B cell (primary cell): ENCODE data around the gene CD200R1L. TPM values are rescaled to one million over a fixed set of nuclear protein-coding genes. Genes with fewer than 3 reads are reported as not detected.

Experiments used
- ATAC-seq: fragments of 200-7000 bp; cut with Tn5 transposase; one replicate; pipeline ENCODE4 v1.10.0; 2021; ENCODE audit warnings: low read depth, mild to moderate bottlenecking, moderate number of reproducible peaks, moderate library complexity
- CTCF ChIA-PET: fragments of 350-600 bp; sonication (Branson Sonifier 250); formaldehyde crosslinking; loops from one replicate; lab custom pipeline; 2021; ENCODE audit warnings: antibody characterized with exemption, inconsistent platforms; lab: Charles Lee
- POLR2A ChIA-PET: fragments of 350-600 bp; sonication (Branson Sonifier 250); formaldehyde crosslinking; loops from one replicate; lab custom pipeline; 2021; ENCODE audit warnings: antibody characterized with exemption; lab: Charles Lee
- DNase-seq: peaks from one replicate; pipeline ENCODE4 v3.0.0; 2013
- H2AFZ ChIP-seq: 2 replicates; pipeline ENCODE4 v1.6.1; 2012; ENCODE audit warnings: mild to moderate bottlenecking, low read depth, low read length; ENCODE audit not compliant: insufficient read depth, poor library complexity, severe bottlenecking
- H3K27ac ChIP-seq, 2 donors: 1 replicate in 1 of 2; 2 replicates in 1 of 2; pipeline ENCODE4 v1.5.1; 2012 to 2013; ENCODE audit warnings: low read length in 2 of 2, mild to moderate bottlenecking in 2 of 2, moderate library complexity in 1 of 2
- H3K27me3 ChIP-seq, 4 experiments: fragments of 200-600 bp in 1 of 4; sonication (generic) in 1 of 4; replicated peaks in 1 of 4; 1 replicate in 2 of 4; 2 replicates in 2 of 4; pipeline versions ENCODE4 v1.6.1 to v1.7.0; 2013 to 2016; ENCODE audit warnings: low read length in 3 of 4, mild to moderate bottlenecking in 2 of 4, mixed read lengths in 1 of 4, moderate library complexity in 1 of 4; ENCODE audit not compliant: insufficient read depth in 4 of 4, control insufficient read depth in 3 of 4; ENCODE audit errors: control extremely low read depth in 1 of 4
- H3K36me3 ChIP-seq, 2 experiments: replicated peaks in 1 of 2; 1 replicate in 1 of 2; 2 replicates in 1 of 2; pipeline versions ENCODE4 v1.6.1 to v1.7.1; 2013; ENCODE audit warnings: low read length in 1 of 2; ENCODE audit not compliant: insufficient read depth in 2 of 2, control insufficient read depth in 1 of 2; ENCODE audit errors: control extremely low read depth in 1 of 2, extremely low read depth in 1 of 2
- H3K4me1 ChIP-seq, 2 donors: fragments of 200-600 bp in 1 of 2; sonication (generic) in 1 of 2; 1 replicate in 1 of 2; 2 replicates in 1 of 2; pipeline versions ENCODE4 v1.5.1 to v1.6.1; 2013 to 2017; ENCODE audit warnings: low read length in 2 of 2; ENCODE audit not compliant: control insufficient read depth in 2 of 2, insufficient read depth in 2 of 2
- H3K4me2 ChIP-seq: replicated peaks from 2 replicates; pipeline ENCODE3; 2012; ENCODE audit warnings: mild to moderate bottlenecking, low read depth, low read length; ENCODE audit not compliant: poor library complexity, severe bottlenecking
- H3K4me3 ChIP-seq, 5 experiments: fragments of 200-600 bp in 1 of 5; sonication (generic) in 1 of 5; 1 replicate in 3 of 5; 2 replicates in 2 of 5; pipeline versions ENCODE4 v1.5.1 to v1.7.0; 2011 to 2016; ENCODE audit warnings: low read length in 4 of 5, mild to moderate bottlenecking in 4 of 5, low read depth in 2 of 5, control low read depth in 1 of 5, moderate library complexity in 1 of 5; ENCODE audit not compliant: insufficient read depth in 1 of 5; ENCODE audit errors: control extremely low read depth in 1 of 5, extremely low read depth in 1 of 5
- H3K79me2 ChIP-seq: fragments of 200-600 bp; sonication (generic); one replicate; pipeline ENCODE4 v1.6.0; 2016; ENCODE audit warnings: low read length; ENCODE audit not compliant: control insufficient read depth, insufficient read depth
- H3K9ac ChIP-seq: fragments of 200-600 bp; sonication (generic); 2 replicates; pipeline ENCODE4 v1.6.1; 2017; ENCODE audit warnings: mild to moderate bottlenecking, low read length, moderate library complexity
- H3K9me3 ChIP-seq, 3 donors: one replicate each; pipeline versions ENCODE4 v1.6.1 to v1.7.1; 2013; ENCODE audit warnings: low read length in 2 of 3; ENCODE audit not compliant: control insufficient read depth in 2 of 3, insufficient read depth in 1 of 3; ENCODE audit errors: control extremely low read depth in 1 of 3
- H4K20me1 ChIP-seq: 2 replicates; pipeline ENCODE4 v1.6.0; 2012; ENCODE audit warnings: mild to moderate bottlenecking, low read length; ENCODE audit not compliant: insufficient read depth, control insufficient read depth, poor library complexity, severe bottlenecking
- H3K27ac Mint-ChIP-seq: one replicate; pipeline ENCODE4 v1.8.0; 2021; ENCODE audit warnings: mixed read lengths
- H3K27me3 Mint-ChIP-seq: one replicate; pipeline ENCODE4 v1.8.0; 2021; ENCODE audit warnings: mixed read lengths
- H3K4me1 Mint-ChIP-seq: one replicate; pipeline ENCODE4 v1.8.0; 2021; ENCODE audit warnings: mixed read lengths
- H3K4me3 Mint-ChIP-seq: one replicate; pipeline ENCODE4 v1.8.0; 2021; ENCODE audit warnings: mixed read lengths
- H3K9me3 Mint-ChIP-seq: one replicate; pipeline ENCODE4 v1.8.0; 2022; ENCODE audit warnings: mixed read lengths; ENCODE audit not compliant: insufficient read depth
- EZH2 ChIP-seq: IDR thresholded peaks from 2 replicates; pipeline ENCODE4 v1.6.1; 2012; ENCODE audit warnings: borderline replicate concordance, low read depth, mild to moderate bottlenecking, moderate library complexity, low read length; ENCODE audit not compliant: insufficient read depth, poor library complexity, severe bottlenecking
- WGBS: methylation state at CpG from one replicate; pipeline ENCODE4 v1.1.5; 2013; ENCODE audit warnings: missing lambda C conversion rate; ENCODE audit not compliant: insufficient coverage; 5-methylcytosine and 5-hydroxymethylcytosine counted together
- intact Hi-C: fragments of 100-400 bp; cut with micrococcal nuclease; formaldehyde crosslinking; loops from one replicate; pipeline ENCODE4 v1.10.0; 2022
- polyA plus RNA-seq: library from polyadenylated mRNA; depleted of rRNA; stranded (reverse); fragments of >200 nt; gene quantifications from 2 replicates; pipeline ENCODE4 v1.2.3, GENCODE V29; 2012
- total RNA-seq, 2 donors: library from RNA; stranded (reverse); fragments of 120-200 nt in 1 of 2; gene quantifications; 1 replicate in 1 of 2; 2 replicates in 1 of 2; pipeline versions ENCODE4 v1.2.3 to v1.2.4, GENCODE V29; 2013 to 2022
- TF ChIP-seq, protein P1 (sequence below): fragments of 200-600 bp; IDR thresholded peaks from one replicate; pipeline ENCODE4 v1.8.0; 2022; ENCODE audit warnings: antibody characterized with exemption, mild to moderate bottlenecking

CD200R1L gene
- total and polyA plus RNA-seq, 2 donors (not counting 1 experiment from before 2014, with no cell fraction given), result not detected

DNA sequence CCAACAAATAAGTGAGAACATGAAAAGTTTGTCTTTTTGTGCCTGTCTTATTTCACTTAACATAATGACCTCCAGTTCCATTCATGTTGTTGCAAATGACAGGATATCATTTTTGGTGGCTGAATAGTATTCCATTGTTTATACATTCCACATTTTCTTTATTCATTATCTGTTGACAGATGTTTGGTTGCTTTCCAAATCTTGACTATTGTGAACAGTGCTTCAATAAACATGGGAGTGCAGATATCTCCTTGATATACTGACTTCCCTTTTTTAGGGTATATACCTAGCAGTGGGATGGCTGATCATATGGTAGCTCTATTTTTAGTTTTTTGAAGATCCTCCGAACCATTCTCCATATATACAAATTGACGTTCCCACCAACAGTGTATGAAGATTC is 19.1 kb upstream of the CD200R1L start:
- Histone ChIP-seq H3K27me3 (no peaks in the 10 kb centered on the region), H2AFZ (no peak overlapping the region), H3K4me3 (no peak overlapping the region), H3K9me3 (peaks cover 6 to 12% (median 10%) of the 10 kb centered on the region in 3 donors), H3K27ac (no peak overlapping the region), H3K4me1 (no peaks in the 10 kb centered on the region), H3K79me2 (no peaks in the 10 kb centered on the region), H4K20me1 (no peaks in the 10 kb centered on the region), H3K9ac (no peak overlapping the region), H3K4me2 (no peak overlapping the region), H3K36me3 (no peaks in the 10 kb centered on the region)
- ChIA-PET CTCF (interaction anchor here (0.6 kb wide), 1 partner anchor 125 kb away, joined by 4 read pairs; no protein-coding TSS in a partner anchor), POLR2A (no interaction called here)
- Mint-ChIP-seq H3K4me1 (peaks cover 5% of the 10 kb centered on the region), H3K9me3 (peaks cover 9% of the 10 kb centered on the region), H3K27me3 (no peaks in the 10 kb centered on the region), H3K27ac (no peak overlapping the region), H3K4me3 (no peak overlapping the region)
- intact Hi-C loops, result no loop called here
- DNase-seq, result no peak
- ATAC-seq, result no peak
- TF ChIP-seq EZH2, result no peak
- TF ChIP-seq, protein P1, sequence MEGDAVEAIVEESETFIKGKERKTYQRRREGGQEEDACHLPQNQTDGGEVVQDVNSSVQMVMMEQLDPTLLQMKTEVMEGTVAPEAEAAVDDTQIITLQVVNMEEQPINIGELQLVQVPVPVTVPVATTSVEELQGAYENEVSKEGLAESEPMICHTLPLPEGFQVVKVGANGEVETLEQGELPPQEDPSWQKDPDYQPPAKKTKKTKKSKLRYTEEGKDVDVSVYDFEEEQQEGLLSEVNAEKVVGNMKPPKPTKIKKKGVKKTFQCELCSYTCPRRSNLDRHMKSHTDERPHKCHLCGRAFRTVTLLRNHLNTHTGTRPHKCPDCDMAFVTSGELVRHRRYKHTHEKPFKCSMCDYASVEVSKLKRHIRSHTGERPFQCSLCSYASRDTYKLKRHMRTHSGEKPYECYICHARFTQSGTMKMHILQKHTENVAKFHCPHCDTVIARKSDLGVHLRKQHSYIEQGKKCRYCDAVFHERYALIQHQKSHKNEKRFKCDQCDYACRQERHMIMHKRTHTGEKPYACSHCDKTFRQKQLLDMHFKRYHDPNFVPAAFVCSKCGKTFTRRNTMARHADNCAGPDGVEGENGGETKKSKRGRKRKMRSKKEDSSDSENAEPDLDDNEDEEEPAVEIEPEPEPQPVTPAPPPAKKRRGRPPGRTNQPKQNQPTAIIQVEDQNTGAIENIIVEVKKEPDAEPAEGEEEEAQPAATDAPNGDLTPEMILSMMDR, result no peak
- no CpG with 5 or more reads among the region's 2 CpGs for WGBS

DNA sequence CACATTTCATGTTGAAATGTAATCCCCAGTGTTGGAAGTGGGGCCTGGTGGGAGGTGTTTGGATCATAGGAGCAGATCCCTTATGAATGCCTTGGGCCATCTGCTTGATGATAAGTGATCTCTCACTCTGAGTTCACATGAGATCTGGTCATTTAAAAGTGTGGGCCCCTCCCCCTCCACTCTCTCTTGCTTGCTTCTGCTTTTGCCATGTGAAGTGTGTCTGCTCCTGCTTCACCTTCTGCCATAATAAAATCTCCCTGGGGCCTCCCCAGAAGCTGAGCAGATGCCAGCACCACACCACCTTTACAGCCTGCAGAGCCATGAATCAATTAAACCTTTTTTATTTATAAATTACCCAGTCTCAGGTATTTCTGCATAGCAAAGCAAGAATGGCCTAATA is 14.2 kb upstream of the CD200R1L start:
- Mint-ChIP-seq H3K9me3 (peaks cover 3% of the 10 kb centered on the region), H3K4me1 (peaks cover 37% of the 10 kb centered on the region), H3K27me3 (no peaks in the 10 kb centered on the region), H3K4me3 (no peak overlapping the region), H3K27ac (no peak overlapping the region)
- Histone ChIP-seq H3K27ac (no peak overlapping the region), H2AFZ (no peak overlapping the region), H3K4me2 (no peak overlapping the region), H3K36me3 (no peaks in the 10 kb centered on the region), H3K4me3 (no peak overlapping the region), H3K79me2 (no peaks in the 10 kb centered on the region), H3K27me3 (no peaks in the 10 kb centered on the region), H3K4me1 (peaks cover 25 to 32% of the 10 kb centered on the region in 2 donors), H3K9ac (no peak overlapping the region), H3K9me3 (peaks cover 0 to 1% (median 0%) of the 10 kb centered on the region in 3 donors), H4K20me1 (no peaks in the 10 kb centered on the region)
- ATAC-seq (peak; percentile 34), DNase-seq (peak; percentile 28)
- intact Hi-C loops, result no loop called here
- TF ChIP-seq, protein P1, result no peak
- TF ChIP-seq EZH2, result no peak
- POLR2A ChIA-PET, result no interaction called here
- CTCF ChIA-PET, result no interaction called here
